Prostate gland (tissue), 2 donors: ENCODE results near the gene TMEM120A. TPM values are rescaled to one million over a fixed set of nuclear protein-coding genes. Genes with fewer than 3 reads are reported as not detected.

Experiments
- DNase-seq: peaks from one replicate; pipeline ENCODE4 v3.0.0-alpha.2; 2019; ENCODE audit warnings: low spot score
- H3K27ac ChIP-seq, 2 donors: fragments of 200-600 bp; sonication (generic); 2 replicates each; pipeline ENCODE4 v1.5.1; 2017 to 2019
- H3K27me3 ChIP-seq: fragments of 200-600 bp; sonication (generic); replicated peaks from 2 replicates; pipeline ENCODE4 v1.5.1; 2019; ENCODE audit not compliant: insufficient read depth
- H3K36me3 ChIP-seq, 2 donors: fragments of 200-600 bp; sonication (generic); 1 replicate in 1 of 2; 2 replicates in 1 of 2; pipeline versions ENCODE4 v1.5.1 to v1.8.1; 2017 to 2019
- H3K4me1 ChIP-seq: fragments of 200-600 bp; sonication (generic); replicated peaks from 2 replicates; pipeline ENCODE4 v1.5.1; 2019
- H3K4me3 ChIP-seq, 2 donors: fragments of 200-600 bp; sonication (generic); 2 replicates each; pipeline ENCODE4 v1.5.1; 2017 to 2019
- H3K9me3 ChIP-seq: fragments of 200-600 bp; sonication (generic); 2 replicates; pipeline ENCODE4 v1.5.1; 2017
- POLR2A ChIP-seq: fragments of 450-650 bp; IDR thresholded peaks from one replicate; pipeline ENCODE4 v1.6.1; 2016; ENCODE audit warnings: antibody characterized with exemption, mild to moderate bottlenecking
- POLR2AphosphoS5 ChIP-seq: sonication (generic); formaldehyde crosslinking; IDR thresholded peaks from one replicate; pipeline ENCODE4 v1.6.1; 2017; ENCODE audit warnings: antibody characterized with exemption
- WGBS: methylation state at CpG from one replicate; pipeline ENCODE4 v1.1.5; 2018; 5-methylcytosine and 5-hydroxymethylcytosine counted together
- intact Hi-C: fragments of 100-400 bp; cut with DNase I; formaldehyde crosslinking; loops from one replicate; pipeline ENCODE4 v1.14.2; 2022
- total RNA-seq, 2 donors: library from RNA; depleted of rRNA; stranded (reverse); fragments of >200 nt; gene quantifications; one replicate each; pipeline ENCODE4 v1.1.0, GENCODE V29; 2016
- TF ChIP-seq, protein P1 (sequence below), 4 experiments: fragments of 200-600 bp in 2 of 4; fragments of 450-650 bp in 2 of 4; sonication (generic) in 2 of 4; IDR thresholded peaks; 1 replicate in 3 of 4; 2 replicates in 1 of 4; pipeline ENCODE4 v1.5.1; 2016 to 2019; ENCODE audit warnings: antibody characterized with exemption in 4 of 4, mild to moderate bottlenecking in 2 of 4, moderate library complexity in 2 of 4

Gene TMEM120A
- total RNA-seq, 2 donors from 2014 or later, result 20.2 to 40.8 TPM

DNA sequence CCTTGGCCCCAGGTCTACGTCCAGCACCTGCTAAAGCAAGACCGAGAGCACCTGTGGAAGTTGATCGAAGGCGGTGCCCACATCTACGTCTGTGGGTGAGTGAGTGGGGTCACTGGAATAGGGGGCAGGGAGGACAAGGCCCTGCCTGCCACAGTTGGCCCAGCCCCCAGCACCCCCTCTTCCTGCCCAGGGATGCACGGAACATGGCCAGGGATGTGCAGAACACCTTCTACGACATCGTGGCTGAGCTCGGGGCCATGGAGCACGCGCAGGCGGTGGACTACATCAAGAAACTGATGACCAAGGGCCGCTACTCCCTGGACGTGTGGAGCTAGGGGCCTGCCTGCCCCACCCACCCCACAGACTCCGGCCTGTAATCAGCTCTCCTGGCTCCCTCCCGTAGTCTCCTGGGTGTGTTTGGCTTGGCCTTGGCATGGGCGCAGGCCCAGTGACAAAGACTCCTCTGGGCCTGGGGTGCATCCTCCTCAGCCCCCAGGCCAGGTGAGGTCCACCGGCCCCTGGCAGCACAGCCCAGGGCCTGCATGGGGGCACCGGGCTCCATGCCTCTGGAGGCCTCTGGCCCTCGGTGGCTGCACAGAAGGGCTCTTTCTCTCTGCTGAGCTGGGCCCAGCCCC is 8.1 kb downstream of the TMEM120A start:
- DNase-seq, result no peak

DNA sequence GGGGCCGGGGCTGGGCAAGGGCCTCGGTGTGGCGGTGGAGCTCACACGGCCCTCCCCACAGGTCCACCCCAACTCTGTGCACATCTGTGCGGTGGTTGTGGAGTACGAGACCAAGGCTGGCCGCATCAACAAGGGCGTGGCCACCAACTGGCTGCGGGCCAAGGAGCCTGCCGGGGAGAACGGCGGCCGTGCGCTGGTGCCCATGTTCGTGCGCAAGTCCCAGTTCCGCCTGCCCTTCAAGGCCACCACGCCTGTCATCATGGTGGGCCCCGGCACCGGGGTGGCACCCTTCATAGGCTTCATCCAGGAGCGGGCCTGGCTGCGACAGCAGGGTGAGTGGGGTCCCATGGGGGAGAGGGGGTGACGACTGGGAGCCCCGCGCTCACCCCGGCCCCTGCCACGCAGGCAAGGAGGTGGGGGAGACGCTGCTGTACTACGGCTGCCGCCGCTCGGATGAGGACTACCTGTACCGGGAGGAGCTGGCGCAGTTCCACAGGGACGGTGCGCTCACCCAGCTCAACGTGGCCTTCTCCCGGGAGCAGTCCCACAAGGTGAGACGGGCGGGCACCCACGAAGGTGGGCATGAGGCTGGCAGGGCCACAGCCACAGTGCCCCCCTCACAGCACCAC is 8.8 kb downstream of the TMEM120A start:
- Histone ChIP-seq H3K4me1 (peaks cover 4% of the 10 kb centered on the region), H3K36me3 (peaks cover 0 to 6% of the 10 kb centered on the region in 2 donors), H3K9me3 (no peaks in the 10 kb centered on the region), H3K27ac (no peak overlapping the region), H3K4me3 (no peak overlapping the region), H3K27me3 (no peaks in the 10 kb centered on the region)
- intact Hi-C loops, result no loop called here
- WGBS, result 72% methylated on average over 23 of the region's 41 CpGs
- TF ChIP-seq, protein P1, sequence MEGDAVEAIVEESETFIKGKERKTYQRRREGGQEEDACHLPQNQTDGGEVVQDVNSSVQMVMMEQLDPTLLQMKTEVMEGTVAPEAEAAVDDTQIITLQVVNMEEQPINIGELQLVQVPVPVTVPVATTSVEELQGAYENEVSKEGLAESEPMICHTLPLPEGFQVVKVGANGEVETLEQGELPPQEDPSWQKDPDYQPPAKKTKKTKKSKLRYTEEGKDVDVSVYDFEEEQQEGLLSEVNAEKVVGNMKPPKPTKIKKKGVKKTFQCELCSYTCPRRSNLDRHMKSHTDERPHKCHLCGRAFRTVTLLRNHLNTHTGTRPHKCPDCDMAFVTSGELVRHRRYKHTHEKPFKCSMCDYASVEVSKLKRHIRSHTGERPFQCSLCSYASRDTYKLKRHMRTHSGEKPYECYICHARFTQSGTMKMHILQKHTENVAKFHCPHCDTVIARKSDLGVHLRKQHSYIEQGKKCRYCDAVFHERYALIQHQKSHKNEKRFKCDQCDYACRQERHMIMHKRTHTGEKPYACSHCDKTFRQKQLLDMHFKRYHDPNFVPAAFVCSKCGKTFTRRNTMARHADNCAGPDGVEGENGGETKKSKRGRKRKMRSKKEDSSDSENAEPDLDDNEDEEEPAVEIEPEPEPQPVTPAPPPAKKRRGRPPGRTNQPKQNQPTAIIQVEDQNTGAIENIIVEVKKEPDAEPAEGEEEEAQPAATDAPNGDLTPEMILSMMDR (IDR thresholded peaks at IDR 0.05), result no peak
- TF ChIP-seq POLR2A (no peak), POLR2AphosphoS5 (no peak)
- no peak for DNase-seq

More for the DNA sequence above, 8.1 kb downstream of the TMEM120A start:
- H3K4me1 ChIP-seq, result peaks cover 4% of the 10 kb centered on the region
- no peak for TF ChIP-seq POLR2A
- TF ChIP-seq, protein P1 (IDR thresholded peaks at IDR 0.05), result no peak
- TF ChIP-seq POLR2AphosphoS5, result no peak
- WGBS, result 82% methylated on average over 20 of the region's 20 CpGs
- H3K27me3 ChIP-seq, result no peaks in the 10 kb centered on the region
- no peak overlapping the region for H3K27ac ChIP-seq
- peaks cover 0 to 6% of the 10 kb centered on the region in 2 donors for H3K36me3 ChIP-seq
- H3K9me3 ChIP-seq, result no peaks in the 10 kb centered on the region
- intact Hi-C loops, result no loop called here
- H3K4me3 ChIP-seq, result no peak overlapping the region

DNA sequence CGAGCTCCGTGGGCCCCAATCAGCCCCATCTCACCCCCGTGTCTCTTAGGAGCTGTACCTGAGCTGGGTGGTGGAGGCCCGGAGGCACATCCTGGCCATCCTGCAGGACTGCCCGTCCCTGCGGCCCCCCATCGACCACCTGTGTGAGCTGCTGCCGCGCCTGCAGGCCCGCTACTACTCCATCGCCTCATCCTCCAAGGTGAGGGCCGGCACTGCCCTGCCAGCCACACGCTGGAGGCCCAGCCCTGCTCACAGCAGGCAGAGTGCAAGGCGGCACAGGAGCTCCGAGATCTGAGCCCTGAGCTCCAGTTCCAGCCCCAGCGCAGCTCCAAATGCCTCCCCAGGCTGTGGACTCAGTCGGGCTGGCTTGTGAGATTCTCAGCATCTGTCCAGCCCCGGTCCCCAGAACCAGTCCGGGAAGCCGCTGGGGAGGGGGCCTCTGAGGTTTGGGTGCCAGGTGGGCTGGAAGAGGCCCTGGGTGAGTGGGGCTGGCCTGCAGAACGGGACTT is 9.3 kb downstream of the TMEM120A start:
- Histone ChIP-seq H3K36me3 (peaks cover 0 to 12% of the 10 kb centered on the region in 2 donors), H3K27ac (no peak overlapping the region), H3K4me3 (no peak overlapping the region), H3K4me1 (peaks cover 4% of the 10 kb centered on the region), H3K9me3 (no peaks in the 10 kb centered on the region), H3K27me3 (no peaks in the 10 kb centered on the region)
- intact Hi-C loops, result no loop called here
- TF ChIP-seq, protein P1 (IDR thresholded peaks at IDR 0.05), result no peak
- TF ChIP-seq POLR2AphosphoS5 (no peak), POLR2A (no peak)
- DNase-seq, result no peak
- 92% methylated on average over 13 of the region's 21 CpGs for WGBS

DNA sequence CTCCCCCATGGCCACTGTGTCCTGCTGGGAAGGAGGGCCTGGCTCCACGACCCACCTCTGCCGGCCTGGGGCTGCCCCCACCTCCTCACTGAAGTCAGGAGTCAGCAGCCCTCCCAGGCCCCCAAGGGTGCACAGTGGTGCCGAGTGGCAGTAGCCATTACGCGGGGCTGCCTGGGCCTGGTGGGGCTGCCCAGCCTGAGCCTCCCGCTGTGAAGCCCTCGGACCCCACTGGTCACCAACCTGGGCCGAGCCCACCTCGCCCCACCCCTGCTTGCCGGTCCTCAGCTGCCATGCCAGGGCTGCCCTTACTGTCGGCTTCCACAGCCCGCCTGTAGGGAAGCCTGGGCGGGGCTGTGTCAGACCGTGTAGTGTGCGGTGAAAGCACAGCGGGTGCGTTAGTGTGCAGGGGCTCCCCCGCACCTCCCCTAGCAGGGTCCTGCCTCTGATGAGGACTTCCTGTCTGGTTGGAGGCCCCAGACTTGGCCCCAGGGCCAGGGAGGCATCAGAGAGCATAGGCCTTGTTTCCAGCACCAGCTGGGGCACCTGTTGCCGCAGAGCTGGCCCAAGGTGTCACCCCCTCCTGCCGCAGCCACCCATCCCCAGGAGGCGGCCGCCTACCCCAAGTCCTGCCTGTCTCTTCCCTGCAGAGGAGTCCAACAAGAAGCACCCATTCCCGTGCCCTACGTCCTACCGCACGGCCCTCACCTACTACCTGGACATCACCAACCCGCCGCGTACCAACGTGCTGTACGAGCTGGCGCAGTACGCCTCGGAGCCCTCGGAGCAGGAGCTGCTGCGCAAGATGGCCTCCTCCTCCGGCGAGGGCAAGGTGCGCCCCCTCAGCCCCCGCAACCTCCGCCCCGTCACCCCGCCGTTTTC is 10.0 kb downstream of the TMEM120A start:
- Histone ChIP-seq H3K36me3 (peaks cover 0 to 14% of the 10 kb centered on the region in 2 donors), H3K4me3 (no peak overlapping the region), H3K27ac (no peak overlapping the region), H3K9me3 (no peaks in the 10 kb centered on the region), H3K4me1 (peaks cover 2% of the 10 kb centered on the region), H3K27me3 (no peaks in the 10 kb centered on the region)
- TF ChIP-seq POLR2A (no peak), POLR2AphosphoS5 (no peak)
- TF ChIP-seq, protein P1 (IDR thresholded peaks at IDR 0.05), result no peak
- intact Hi-C loops, result no loop called here
- no peak for DNase-seq
- 86% methylated on average over 44 of the region's 44 CpGs for WGBS
